A204.1 (cell line): ENCODE measurements around the gene IQCN.
"Not testable (repeated sequence)": the region's sequence is repeated elsewhere in the genome, so short reads cannot be mapped to it uniquely, and the experiment has no call there.

Experiments
- FAIRE-seq: peaks from 2 replicates; lab custom pipeline; 2012; peaks lifted over from hg19 to GRCh38; lab: Jason Lieb, UNC

Gene IQCN

GRCh38 chr19:18230941-18231734 is 43.1 kb downstream of the IQCN start:
- FAIRE-seq, result no peak

GRCh38 chr19:18229915-18230314 is 44.3 kb downstream of the IQCN start:
- FAIRE-seq, result no peak

- no peak for FAIRE-seq
Measured at GRCh38 chr19:18229474-18229873, 44.8 kb downstream of the IQCN start.

GRCh38 chr19:18227781-18228271 is 46.4 kb downstream of the IQCN start:
- no peak for FAIRE-seq

GRCh38 chr19:18226956-18227780 is 47.1 kb downstream of the IQCN start:
- no peak for FAIRE-seq

- no peak for FAIRE-seq
Measured at GRCh38 chr19:18225702-18226468, 48.4 kb downstream of the IQCN start, which contains the start of gene PDE4C. Gene PDE4C, minus strand, starts transcription at chr19:18226438. Its CDS starts 23 bp downstream, at chr19:18226415.

- FAIRE-seq, result no peak
Measured at GRCh38 chr19:18225355-18225701, 48.9 kb downstream of the IQCN start.

- FAIRE-seq, result peak; percentile 99
Measured at GRCh38 chr19:18224525-18225354, 49.5 kb downstream of the IQCN start.

- no peak for FAIRE-seq
Measured at GRCh38 chr19:18223860-18224524, 50.3 kb downstream of the IQCN start.

- FAIRE-seq, result no peak
Measured at GRCh38 chr19:18221815-18222725, 52.2 kb downstream of the IQCN start.

GRCh38 chr19:18220632-18221275 is 53.5 kb downstream of the IQCN start:
- FAIRE-seq, result no peak

GRCh38 chr19:18219911-18220631 is 54.2 kb downstream of the IQCN start:
- FAIRE-seq, result no peak

- no peak for FAIRE-seq
Measured at GRCh38 chr19:18218600-18218999, 55.7 kb downstream of the IQCN start.

- FAIRE-seq, result no peak
Measured at GRCh38 chr19:18218159-18218558, 56.1 kb downstream of the IQCN start.

- no peak for FAIRE-seq
Measured at GRCh38 chr19:18216789-18217188, 57.5 kb downstream of the IQCN start.

- no peak for FAIRE-seq
Measured at GRCh38 chr19:18214779-18215433, 59.3 kb downstream of the IQCN start.

- no peak for FAIRE-seq
Measured at GRCh38 chr19:18211683-18212082, 62.6 kb downstream of the IQCN start.

- not testable (repeated sequence) for FAIRE-seq
Measured at GRCh38 chr19:18209912-18210311, 64.3 kb downstream of the IQCN start.
